Measurements from ENCODE around the gene OVCH2.
"Not testable (repeated sequence)": the region's sequence is repeated elsewhere in the genome, so short reads cannot be mapped to it uniquely, and the experiment has no call there.

OVCH2 gene, protein sequence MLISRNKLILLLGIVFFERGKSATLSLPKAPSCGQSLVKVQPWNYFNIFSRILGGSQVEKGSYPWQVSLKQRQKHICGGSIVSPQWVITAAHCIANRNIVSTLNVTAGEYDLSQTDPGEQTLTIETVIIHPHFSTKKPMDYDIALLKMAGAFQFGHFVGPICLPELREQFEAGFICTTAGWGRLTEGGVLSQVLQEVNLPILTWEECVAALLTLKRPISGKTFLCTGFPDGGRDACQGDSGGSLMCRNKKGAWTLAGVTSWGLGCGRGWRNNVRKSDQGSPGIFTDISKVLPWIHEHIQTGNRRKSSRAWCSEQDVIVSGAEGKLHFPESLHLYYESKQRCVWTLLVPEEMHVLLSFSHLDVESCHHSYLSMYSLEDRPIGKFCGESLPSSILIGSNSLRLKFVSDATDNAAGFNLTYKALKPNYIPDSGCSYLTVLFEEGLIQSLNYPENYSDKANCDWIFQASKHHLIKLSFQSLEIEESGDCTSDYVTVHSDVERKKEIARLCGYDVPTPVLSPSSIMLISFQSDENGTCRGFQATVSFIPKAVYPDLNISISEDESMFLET

GRCh38 chr11:7706377-7706776 is at the start of gene OVCH2:
Gene OVCH2 (minus strand): TSS chr11:7706477. CDS start chr11:7706394, 83 bp downstream.
- no peak for DNase-seq

DNA sequence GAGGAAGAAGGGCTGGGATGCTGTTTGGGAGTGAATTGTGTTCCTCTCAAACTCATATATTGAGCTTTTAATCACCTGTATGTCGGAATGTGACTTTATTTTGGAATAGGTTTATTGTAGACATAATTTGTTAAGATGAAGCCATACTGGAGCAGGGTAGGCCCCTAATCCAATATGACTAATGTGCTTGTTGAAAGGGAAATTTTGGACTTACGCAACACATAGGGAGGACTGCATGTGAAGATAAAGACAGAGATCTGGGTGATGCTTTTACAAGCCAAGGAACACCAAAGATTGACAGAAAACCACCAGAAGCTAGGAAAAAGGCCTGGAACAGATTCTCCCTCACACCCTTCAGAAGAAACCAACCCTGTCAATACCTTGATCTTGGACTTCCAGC is 43.2 kb upstream of the OVCH2 start:
- no peak for DNase-seq

DNA sequence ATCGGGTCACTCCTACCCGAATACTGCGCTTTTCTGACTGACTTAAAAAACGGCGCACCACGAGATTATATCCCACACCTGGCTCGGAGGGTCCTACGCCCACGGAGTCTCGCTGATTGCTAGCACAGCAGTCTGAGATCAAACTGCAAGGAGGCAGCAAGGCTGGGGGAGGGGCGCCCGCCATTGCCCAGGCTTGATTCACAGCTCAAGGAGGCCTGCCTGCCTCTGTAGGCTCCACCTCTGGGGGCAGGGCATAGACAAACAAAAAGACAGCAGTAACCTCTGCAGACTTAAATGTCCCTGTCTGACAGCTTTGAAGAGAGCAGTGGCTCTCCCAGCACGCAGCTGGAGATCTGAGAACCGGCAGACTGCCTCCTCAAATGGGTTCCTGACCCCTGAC is 28.5 kb upstream of the OVCH2 start:
- not testable (repeated sequence) for DNase-seq

- DNase-seq = no peak
These were observed 8.5 kb upstream of the OVCH2 start for GRCh38 chr11:7714786-7715185.

DNA sequence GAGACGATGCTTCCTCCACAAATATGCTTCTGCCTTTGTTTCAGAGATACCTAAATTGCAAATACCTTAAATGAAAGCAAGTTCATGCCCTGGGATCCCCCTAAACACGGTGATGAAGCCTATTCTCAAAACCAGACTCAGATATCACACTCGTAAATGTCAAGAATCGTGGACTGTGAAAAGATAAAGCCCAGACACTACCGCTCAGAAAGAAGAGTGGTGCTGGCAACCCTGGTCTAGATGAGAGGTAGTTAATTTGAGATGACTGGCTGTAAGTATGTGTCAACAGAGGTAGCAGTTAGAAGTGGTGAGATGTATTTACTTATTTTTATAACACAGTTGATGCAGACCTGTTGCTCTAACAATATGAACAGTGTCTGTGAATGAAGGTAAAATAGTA is 2.5 kb downstream of the OVCH2 start:
- DNase-seq = no peak

GRCh38 chr11:7696424-7696823 is 9.9 kb downstream of the OVCH2 start:
- peak; percentile 31 for DNase-seq

DNA sequence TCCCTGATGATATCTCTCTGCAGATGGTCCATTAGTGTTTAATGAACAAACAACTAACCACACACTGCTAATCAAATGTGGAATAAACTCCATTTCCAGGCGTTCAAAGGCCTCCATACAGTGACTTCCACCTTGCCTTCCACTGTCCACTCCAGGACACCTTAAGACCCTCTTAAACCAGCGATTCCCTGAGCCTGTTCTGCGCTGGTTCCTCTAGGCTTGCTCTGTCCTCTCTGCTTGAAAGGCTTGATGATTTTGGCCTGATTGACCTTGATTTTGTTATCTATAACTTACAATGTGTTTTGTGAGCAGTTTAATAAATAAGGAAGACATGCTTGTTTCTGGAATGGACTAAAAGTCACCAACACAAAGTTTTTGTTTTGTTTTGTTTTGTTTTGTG is 12.0 kb downstream of the OVCH2 start:
- no peak for DNase-seq

GRCh38 chr11:7692426-7692825 is 13.9 kb downstream of the OVCH2 start:
- no peak for DNase-seq

GRCh38 chr11:7691759-7692350 is 14.4 kb downstream of the OVCH2 start:
- DNase-seq = no peak

GRCh38 chr11:7690648-7691047 is 15.6 kb downstream of the OVCH2 start:
- DNase-seq = no peak

GRCh38 chr11:7689239-7689638 is 17.0 kb downstream of the OVCH2 start:
- DNase-seq = no peak

DNA sequence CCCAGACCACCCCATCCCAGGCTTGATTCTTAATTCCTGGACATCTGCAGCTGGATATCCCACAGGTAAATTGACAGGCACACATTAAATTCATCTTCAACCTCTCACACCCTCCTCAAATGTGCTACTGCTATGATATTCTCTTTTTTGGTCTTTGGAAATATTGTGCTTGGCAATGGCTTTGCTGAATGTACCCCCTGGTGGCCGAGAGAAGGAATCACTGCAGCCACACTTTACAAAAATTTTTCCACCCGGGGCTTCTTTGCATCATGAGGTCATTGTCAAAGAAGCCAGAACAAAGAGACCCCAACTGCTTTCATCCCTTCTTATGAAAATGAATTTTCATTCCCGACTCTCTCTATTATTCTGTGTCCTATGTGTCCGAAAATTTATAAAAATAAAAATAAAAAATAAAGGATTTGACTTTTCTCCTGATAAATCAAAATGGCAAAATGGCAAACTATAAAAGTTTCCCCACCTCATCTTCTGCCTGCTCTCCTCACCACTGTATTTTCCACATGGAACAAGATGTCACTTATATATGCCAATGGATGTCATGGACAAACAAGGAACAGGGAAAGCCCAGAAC is 17.9 kb downstream of the OVCH2 start:
- no peak for DNase-seq

GRCh38 chr11:7687386-7687785 is 18.9 kb downstream of the OVCH2 start:
- DNase-seq = no peak

GRCh38 chr11:7686761-7687160 is 19.5 kb downstream of the OVCH2 start:
- no peak for DNase-seq

DNA sequence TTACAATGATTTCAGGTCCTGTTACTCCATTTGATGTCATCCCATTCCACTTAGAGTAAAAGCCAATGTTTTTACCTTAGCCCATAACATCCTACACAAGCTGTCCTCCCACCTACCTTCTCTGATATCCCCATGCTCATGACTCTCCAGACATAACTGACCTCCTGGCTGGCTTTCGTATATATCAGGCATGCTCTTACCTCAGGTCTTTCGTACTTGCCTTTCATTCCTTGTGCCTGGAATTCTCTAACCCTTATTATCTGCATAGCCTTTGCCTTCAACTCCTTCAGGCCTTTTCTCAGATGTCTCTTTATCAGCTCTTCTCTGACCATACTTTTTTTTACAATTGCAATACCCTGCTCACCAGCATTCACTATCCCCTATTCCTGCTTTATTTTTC is 22.7 kb downstream of the OVCH2 start:
- no peak for DNase-seq

DNA sequence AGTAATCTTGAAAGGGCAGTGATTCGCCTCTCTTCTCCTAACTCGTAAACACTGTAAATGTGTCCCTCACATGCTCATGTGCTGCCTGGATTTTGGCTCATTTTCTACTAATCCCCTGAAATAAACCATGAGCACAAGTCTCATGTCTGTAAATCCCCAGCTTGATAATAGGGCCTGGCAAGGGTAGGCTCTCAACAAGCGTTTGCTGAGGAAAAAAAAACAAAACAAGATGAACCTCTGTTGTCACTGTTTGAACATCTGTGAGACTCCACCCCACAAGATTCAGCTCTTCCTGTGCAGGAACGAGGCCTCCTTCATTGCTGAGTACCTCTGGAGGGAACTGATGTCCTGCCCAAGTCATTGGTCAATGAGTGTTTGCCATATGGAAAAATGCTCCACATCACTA is 28.5 kb downstream of the OVCH2 start:
- no peak for DNase-seq

DNA sequence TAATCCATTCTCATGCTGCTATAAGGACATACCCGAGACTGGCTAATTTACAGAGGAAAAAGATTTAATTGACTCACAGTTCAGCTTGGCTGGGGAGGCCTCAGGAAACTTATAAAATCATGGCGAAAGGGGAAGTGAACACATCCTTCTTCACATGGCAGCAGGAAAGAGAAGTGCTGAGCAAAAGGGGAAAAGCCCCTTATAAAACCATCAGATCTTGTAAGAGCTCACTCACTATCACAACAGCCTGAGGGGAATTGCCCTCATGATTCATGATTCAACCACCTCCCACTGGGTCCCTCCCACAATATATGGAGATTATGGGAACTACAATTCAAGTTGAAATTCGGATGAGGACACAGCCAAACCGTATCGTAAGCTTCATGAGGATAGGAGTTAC is 29.2 kb downstream of the OVCH2 start:
- DNase-seq = no peak

DNA sequence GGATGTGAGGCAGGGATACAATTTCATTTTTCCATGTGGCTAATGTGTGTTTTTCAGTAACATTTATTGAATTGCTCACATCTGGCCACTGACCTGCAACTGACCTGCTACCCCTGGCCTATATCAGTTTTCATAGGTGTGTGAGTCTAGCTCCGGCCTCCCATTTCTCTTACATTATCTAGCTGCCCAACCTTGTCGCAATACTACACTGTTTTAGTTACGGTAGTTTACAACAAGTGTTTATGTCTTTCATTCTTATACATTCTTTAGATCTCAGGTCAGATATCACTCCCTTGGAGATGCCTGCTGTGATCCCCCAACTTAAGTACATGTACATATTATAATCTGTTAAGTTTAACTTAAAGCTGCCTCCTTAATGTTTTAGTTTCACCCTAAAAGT is 30.6 kb downstream of the OVCH2 start:
- DNase-seq = no peak

GRCh38 chr11:7673724-7674434 is 32.4 kb downstream of the OVCH2 start:
- peak; percentile 25 for DNase-seq

GRCh38 chr11:7672960-7673723 is 33.1 kb downstream of the OVCH2 start, which contains the start of gene CYB5R2:
Gene CYB5R2 (minus strand): TSS chr11:7673500. CDS start chr11:7672825, 675 bp downstream.
- no peak for DNase-seq

DNA sequence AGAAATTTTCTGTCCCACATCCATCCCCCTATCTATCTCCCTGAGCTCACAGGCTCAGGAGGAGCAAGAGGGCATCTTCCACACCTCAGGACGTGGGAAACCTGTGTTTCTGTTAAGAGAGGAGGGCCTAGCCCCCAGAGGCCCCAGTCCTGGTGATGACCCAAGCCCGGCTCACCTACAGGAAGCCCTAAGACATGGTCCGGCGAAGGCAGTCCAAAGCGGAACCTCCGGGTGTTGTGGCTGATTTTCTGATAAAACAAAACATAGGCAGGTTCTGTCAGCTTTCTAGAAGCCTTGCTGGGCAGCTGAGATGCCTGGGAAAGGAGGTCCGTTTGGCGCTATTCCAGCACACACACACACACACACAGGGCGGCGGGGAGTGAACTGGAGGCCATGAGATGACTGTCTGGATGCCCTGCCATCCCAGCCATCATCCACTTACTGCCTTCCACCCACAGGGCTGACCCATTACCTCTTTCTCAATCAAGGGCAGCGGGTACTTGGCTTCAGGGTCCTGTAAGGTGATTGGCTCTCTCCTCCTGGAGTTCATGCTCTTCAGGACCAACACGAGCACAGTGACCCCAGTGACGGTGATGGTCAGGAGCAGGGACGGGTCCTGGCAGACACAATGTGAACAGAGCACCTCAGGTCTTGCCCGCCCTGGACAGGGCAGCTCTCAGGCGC is 33.9 kb downstream of the OVCH2 start:
- DNase-seq = no peak
